ENCODE data around the gene ANKRD33B.

The ANKRD33B gene

GRCh38 chr5:10639846-10640368 is 76.0 kb downstream of the ANKRD33B start:
- H3K4me1 ChIP-seq (ENCODE audit: control insufficient read depth, insufficient read depth, low read length, poor library complexity, severe bottlenecking) = peaks cover 8% of the 10 kb centered on the region
- no peak for DNase-seq
- H3K9me3 ChIP-seq (ENCODE audit: control insufficient read depth, low read length) = no peaks in the 10 kb centered on the region
- no peaks in the 10 kb centered on the region for H3K27me3 ChIP-seq (replicated peaks; ENCODE audit: control insufficient read depth, insufficient read depth, low read length, poor library complexity, severe bottlenecking)
- no peak overlapping the region for H3K27ac ChIP-seq (ENCODE audit: insufficient read depth, low read length, poor library complexity, severe bottlenecking)
- no peak overlapping the region for H3K4me3 ChIP-seq (ENCODE audit: insufficient read depth, low read depth, low read length, poor library complexity, severe bottlenecking)
- H3K36me3 ChIP-seq (ENCODE audit: control insufficient read depth, insufficient read depth, low read length) = no peaks in the 10 kb centered on the region

- Histone ChIP-seq H3K27me3 (replicated peaks; ENCODE audit: control insufficient read depth, insufficient read depth, low read length, poor library complexity, severe bottlenecking) (no peaks in the 10 kb centered on the region), H3K27ac (ENCODE audit: insufficient read depth, low read length, poor library complexity, severe bottlenecking) (no peak overlapping the region), H3K36me3 (ENCODE audit: control insufficient read depth, insufficient read depth, low read length) (no peaks in the 10 kb centered on the region), H3K4me1 (ENCODE audit: control insufficient read depth, insufficient read depth, low read length, poor library complexity, severe bottlenecking) (no peaks in the 10 kb centered on the region), H3K9me3 (ENCODE audit: control insufficient read depth, low read length) (no peaks in the 10 kb centered on the region), H3K4me3 (ENCODE audit: insufficient read depth, low read depth, low read length, poor library complexity, severe bottlenecking) (no peak overlapping the region)
- no peak for DNase-seq
Observed at GRCh38 chr5:10642367-10642766, 78.5 kb downstream of the ANKRD33B start.

- Histone ChIP-seq H3K27ac (ENCODE audit: insufficient read depth, low read length, poor library complexity, severe bottlenecking) (no peak overlapping the region), H3K27me3 (replicated peaks; ENCODE audit: control insufficient read depth, insufficient read depth, low read length, poor library complexity, severe bottlenecking) (no peaks in the 10 kb centered on the region), H3K9me3 (ENCODE audit: control insufficient read depth, low read length) (no peaks in the 10 kb centered on the region), H3K4me3 (ENCODE audit: insufficient read depth, low read depth, low read length, poor library complexity, severe bottlenecking) (no peak overlapping the region), H3K4me1 (ENCODE audit: control insufficient read depth, insufficient read depth, low read length, poor library complexity, severe bottlenecking) (no peaks in the 10 kb centered on the region), H3K36me3 (ENCODE audit: control insufficient read depth, insufficient read depth, low read length) (no peaks in the 10 kb centered on the region)
- DNase-seq = no peak
Observed at GRCh38 chr5:10644192-10644591, 80.3 kb downstream of the ANKRD33B start.

- Histone ChIP-seq H3K27ac (ENCODE audit: insufficient read depth, low read length, poor library complexity, severe bottlenecking) (no peak overlapping the region), H3K36me3 (ENCODE audit: control insufficient read depth, insufficient read depth, low read length) (no peaks in the 10 kb centered on the region), H3K9me3 (ENCODE audit: control insufficient read depth, low read length) (no peaks in the 10 kb centered on the region), H3K4me3 (ENCODE audit: insufficient read depth, low read depth, low read length, poor library complexity, severe bottlenecking) (no peak overlapping the region), H3K4me1 (ENCODE audit: control insufficient read depth, insufficient read depth, low read length, poor library complexity, severe bottlenecking) (no peaks in the 10 kb centered on the region), H3K27me3 (replicated peaks; ENCODE audit: control insufficient read depth, insufficient read depth, low read length, poor library complexity, severe bottlenecking) (no peaks in the 10 kb centered on the region)
- no peak for DNase-seq
Observed at GRCh38 chr5:10645146-10645545, 81.3 kb downstream of the ANKRD33B start.

- DNase-seq = no peak
- Histone ChIP-seq H3K36me3 (ENCODE audit: control insufficient read depth, insufficient read depth, low read length) (no peaks in the 10 kb centered on the region), H3K9me3 (ENCODE audit: control insufficient read depth, low read length) (no peaks in the 10 kb centered on the region), H3K4me3 (ENCODE audit: insufficient read depth, low read depth, low read length, poor library complexity, severe bottlenecking) (no peak overlapping the region), H3K4me1 (ENCODE audit: control insufficient read depth, insufficient read depth, low read length, poor library complexity, severe bottlenecking) (no peaks in the 10 kb centered on the region), H3K27me3 (replicated peaks; ENCODE audit: control insufficient read depth, insufficient read depth, low read length, poor library complexity, severe bottlenecking) (no peaks in the 10 kb centered on the region), H3K27ac (ENCODE audit: insufficient read depth, low read length, poor library complexity, severe bottlenecking) (no peak overlapping the region)
Observed at GRCh38 chr5:10645671-10646070, 81.8 kb downstream of the ANKRD33B start.

GRCh38 chr5:10647640-10648039 is 83.8 kb downstream of the ANKRD33B start:
- H3K9me3 ChIP-seq (ENCODE audit: control insufficient read depth, low read length) = no peaks in the 10 kb centered on the region
- no peak for DNase-seq
- H3K27me3 ChIP-seq (replicated peaks; ENCODE audit: control insufficient read depth, insufficient read depth, low read length, poor library complexity, severe bottlenecking) = no peaks in the 10 kb centered on the region
- no peak overlapping the region for H3K4me3 ChIP-seq (ENCODE audit: insufficient read depth, low read depth, low read length, poor library complexity, severe bottlenecking)
- no peaks in the 10 kb centered on the region for H3K4me1 ChIP-seq (ENCODE audit: control insufficient read depth, insufficient read depth, low read length, poor library complexity, severe bottlenecking)
- no peak overlapping the region for H3K27ac ChIP-seq (ENCODE audit: insufficient read depth, low read length, poor library complexity, severe bottlenecking)
- H3K36me3 ChIP-seq (ENCODE audit: control insufficient read depth, insufficient read depth, low read length) = no peaks in the 10 kb centered on the region

- no peaks in the 10 kb centered on the region for H3K9me3 ChIP-seq (ENCODE audit: control insufficient read depth, low read length)
- DNase-seq = no peak
- no peaks in the 10 kb centered on the region for H3K4me1 ChIP-seq (ENCODE audit: control insufficient read depth, insufficient read depth, low read length, poor library complexity, severe bottlenecking)
- H3K27ac ChIP-seq (ENCODE audit: insufficient read depth, low read length, poor library complexity, severe bottlenecking) = no peak overlapping the region
- H3K4me3 ChIP-seq (ENCODE audit: insufficient read depth, low read depth, low read length, poor library complexity, severe bottlenecking) = no peak overlapping the region
- H3K27me3 ChIP-seq (replicated peaks; ENCODE audit: control insufficient read depth, insufficient read depth, low read length, poor library complexity, severe bottlenecking) = no peaks in the 10 kb centered on the region
- no peaks in the 10 kb centered on the region for H3K36me3 ChIP-seq (ENCODE audit: control insufficient read depth, insufficient read depth, low read length)
Observed at GRCh38 chr5:10648806-10649665, 85.2 kb downstream of the ANKRD33B start.

- Histone ChIP-seq H3K9me3 (ENCODE audit: control insufficient read depth, low read length) (no peaks in the 10 kb centered on the region), H3K27ac (ENCODE audit: insufficient read depth, low read length, poor library complexity, severe bottlenecking) (no peak overlapping the region), H3K4me1 (ENCODE audit: control insufficient read depth, insufficient read depth, low read length, poor library complexity, severe bottlenecking) (no peaks in the 10 kb centered on the region), H3K4me3 (ENCODE audit: insufficient read depth, low read depth, low read length, poor library complexity, severe bottlenecking) (no peak overlapping the region), H3K36me3 (ENCODE audit: control insufficient read depth, insufficient read depth, low read length) (no peaks in the 10 kb centered on the region), H3K27me3 (replicated peaks; ENCODE audit: control insufficient read depth, insufficient read depth, low read length, poor library complexity, severe bottlenecking) (no peaks in the 10 kb centered on the region)
- no peak for DNase-seq
Observed at GRCh38 chr5:10649666-10650380, 86.0 kb downstream of the ANKRD33B start.

GRCh38 chr5:10652151-10652550 is 88.3 kb downstream of the ANKRD33B start:
- H3K9me3 ChIP-seq (ENCODE audit: control insufficient read depth, low read length) = no peaks in the 10 kb centered on the region
- no peaks in the 10 kb centered on the region for H3K27me3 ChIP-seq (replicated peaks; ENCODE audit: control insufficient read depth, insufficient read depth, low read length, poor library complexity, severe bottlenecking)
- no peak overlapping the region for H3K4me3 ChIP-seq (ENCODE audit: insufficient read depth, low read depth, low read length, poor library complexity, severe bottlenecking)
- H3K4me1 ChIP-seq (ENCODE audit: control insufficient read depth, insufficient read depth, low read length, poor library complexity, severe bottlenecking) = no peaks in the 10 kb centered on the region
- no peaks in the 10 kb centered on the region for H3K36me3 ChIP-seq (ENCODE audit: control insufficient read depth, insufficient read depth, low read length)
- no peak for DNase-seq
- H3K27ac ChIP-seq (ENCODE audit: insufficient read depth, low read length, poor library complexity, severe bottlenecking) = no peak overlapping the region

- DNase-seq = no peak
- Histone ChIP-seq H3K4me1 (ENCODE audit: control insufficient read depth, insufficient read depth, low read length, poor library complexity, severe bottlenecking) (no peaks in the 10 kb centered on the region), H3K4me3 (ENCODE audit: insufficient read depth, low read depth, low read length, poor library complexity, severe bottlenecking) (no peak overlapping the region), H3K27ac (ENCODE audit: insufficient read depth, low read length, poor library complexity, severe bottlenecking) (no peak overlapping the region), H3K9me3 (ENCODE audit: control insufficient read depth, low read length) (no peaks in the 10 kb centered on the region), H3K36me3 (ENCODE audit: control insufficient read depth, insufficient read depth, low read length) (no peaks in the 10 kb centered on the region), H3K27me3 (replicated peaks; ENCODE audit: control insufficient read depth, insufficient read depth, low read length, poor library complexity, severe bottlenecking) (no peaks in the 10 kb centered on the region)
Observed at GRCh38 chr5:10652606-10653005, 88.7 kb downstream of the ANKRD33B start.
